OCI-LY7 (cell line): ENCODE data around the gene ADAMTSL2. TPM values are rescaled to one million over a fixed set of nuclear protein-coding genes. Genes with fewer than 3 reads are reported as not detected.

Experiments
- BruUV-seq: library from RNA; stranded (reverse); fragments of 400-500 nt; replicated peaks from 2 replicates; lab custom pipeline; 2021; lab: Mats Ljungman, UMichigan
- CTCF ChIA-PET: fragments of 300-600 bp; sonication (Branson Sonifier 250); formaldehyde crosslinking; loops from one replicate; lab custom pipeline; 2022; ENCODE audit warnings: antibody characterized with exemption; ENCODE audit not compliant: unreplicated experiment; lab: Charles Lee
- POLR2A ChIA-PET: fragments of 300-600 bp; sonication (Branson Sonifier 250); formaldehyde crosslinking; loops from one replicate; lab custom pipeline; 2022; ENCODE audit warnings: antibody characterized with exemption; lab: Charles Lee
- DNase-seq: peaks from one replicate; pipeline ENCODE4 v3.0.0-alpha.2; 2015; ENCODE audit warnings: low spot score
- H2AFZ ChIP-seq: fragments of 200-600 bp; sonication (generic), shearing (Covaris generic); 2 replicates; pipeline ENCODE4 v1.6.1; 2014; ENCODE audit warnings: mild to moderate bottlenecking, antibody characterized with exemption, low read length, moderate library complexity
- H3K27ac ChIP-seq: fragments of 200-600 bp; sonication (generic); 2 replicates; pipeline ENCODE4 v1.5.1; 2014; ENCODE audit warnings: mixed run types, low read depth, mild to moderate bottlenecking, moderate library complexity, low read length, inconsistent platforms; ENCODE audit not compliant: poor library complexity, severe bottlenecking
- H3K36me3 ChIP-seq: fragments of 200-600 bp; sonication (generic); 2 replicates; pipeline ENCODE4 v1.6.1; 2014; ENCODE audit warnings: mild to moderate bottlenecking, antibody characterized with exemption, low read length, moderate library complexity, mixed read lengths; ENCODE audit not compliant: insufficient read depth
- H3K4me1 ChIP-seq: fragments of 200-600 bp; sonication (generic); 2 replicates; pipeline ENCODE4 v1.5.1; 2014; ENCODE audit warnings: mild to moderate bottlenecking, low read length; ENCODE audit not compliant: insufficient read depth, poor library complexity, severe bottlenecking
- H3K4me2 ChIP-seq: fragments of 200-600 bp; sonication (generic); 2 replicates; pipeline ENCODE4 v1.6.1; 2014; ENCODE audit warnings: mild to moderate bottlenecking, low read length
- H3K4me3 ChIP-seq: fragments of 200-600 bp; sonication (generic); 2 replicates; pipeline ENCODE4 v1.5.1; 2014; ENCODE audit warnings: mild to moderate bottlenecking, low read depth, low read length; ENCODE audit not compliant: poor library complexity, severe bottlenecking
- H3K79me2 ChIP-seq: fragments of 200-600 bp; sonication (generic); 2 replicates; pipeline ENCODE4 v1.6.1; 2016; ENCODE audit warnings: low read depth, mild to moderate bottlenecking, low read length, moderate library complexity, mixed read lengths; ENCODE audit not compliant: insufficient read depth
- H3K9me2 ChIP-seq: fragments of 200-600 bp; sonication (generic); 2 replicates; pipeline ENCODE4 v1.6.1; 2016; ENCODE audit warnings: mild to moderate bottlenecking, low read length, mixed read lengths; ENCODE audit not compliant: insufficient read depth
- H3K9me3 ChIP-seq: fragments of 200-600 bp; sonication (generic); 2 replicates; pipeline ENCODE4 v1.6.1; 2014; ENCODE audit warnings: mild to moderate bottlenecking, mixed run types, low read length, mixed read lengths
- H4K20me1 ChIP-seq: fragments of 200-600 bp; sonication (generic); 2 replicates; pipeline ENCODE4 v1.6.1; 2014; ENCODE audit warnings: mild to moderate bottlenecking, antibody characterized with exemption, low read length, moderate library complexity, mixed read lengths; ENCODE audit not compliant: insufficient read depth
- EZH2phosphoT487 ChIP-seq: fragments of 200-600 bp; sonication (generic); IDR thresholded peaks from 2 replicates; pipeline ENCODE4 v1.6.1; 2018; ENCODE audit warnings: low read depth, borderline replicate concordance, mild to moderate bottlenecking, mixed run types, antibody characterized with exemption, low read length, moderate library complexity, mixed read lengths
- intact Hi-C: fragments of 100-400 bp; cut with micrococcal nuclease; formaldehyde crosslinking; loops from one replicate; pipeline ENCODE4 v1.10.0; 2022; ENCODE audit not compliant: unreplicated experiment
- total RNA-seq, 2 experiments: library from RNA; depleted of rRNA in 1 of 2; stranded (reverse); fragments of >200 nt in 1 of 2; shearing (Covaris generic) in 1 of 2; gene quantifications; 2 replicates each; pipeline ENCODE4 v1.2.3, GENCODE V29; 2014 to 2022
- TF ChIP-seq, protein P1 (sequence below): fragments of 200-600 bp; sonication (generic); conservative IDR thresholded peaks from 2 replicates; pipeline ENCODE4 v1.5.1; 2014; ENCODE audit warnings: mild to moderate bottlenecking, antibody characterized with exemption, low read length, moderate library complexity, mixed read lengths

The ADAMTSL2 gene
- total RNA-seq, 2 experiments from 2014 or later = 0.88 TPM; not detected in 1

DNA sequence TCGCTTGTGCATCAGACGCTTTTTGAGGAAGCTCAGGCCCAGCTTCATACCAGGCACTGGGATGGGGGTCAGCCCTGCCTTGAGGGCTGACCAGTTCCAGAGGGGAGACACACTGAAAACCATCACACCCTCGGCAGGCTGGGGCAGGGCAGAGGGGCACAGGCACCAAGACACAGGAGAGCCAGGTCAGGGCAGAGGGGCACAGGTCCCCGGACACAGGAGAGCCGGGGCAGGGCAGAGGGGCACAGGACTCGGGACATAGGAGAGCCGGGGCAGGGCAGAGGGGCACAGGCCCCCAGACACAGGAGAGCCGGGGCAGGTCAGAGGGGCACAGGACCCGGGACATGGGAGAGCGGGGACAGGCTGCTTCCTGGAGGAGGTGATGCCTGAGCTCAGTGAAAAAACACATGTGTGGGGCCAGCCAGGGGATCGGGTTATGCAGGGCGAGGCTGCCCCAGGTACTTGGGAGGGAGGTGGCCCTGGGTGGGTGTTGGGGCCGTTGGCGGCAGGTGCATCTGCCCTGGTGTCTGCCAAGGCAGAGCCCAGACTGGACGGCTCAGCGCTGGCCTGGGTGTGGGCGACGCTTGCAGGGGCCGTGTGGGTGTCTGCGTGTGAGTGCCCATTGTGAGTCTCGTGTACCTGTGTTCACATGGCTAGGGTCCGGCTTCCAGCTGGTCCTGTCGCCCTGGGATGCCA is 40.5 kb upstream of the ADAMTSL2 start:
- Histone ChIP-seq H3K27ac (no peak overlapping the region), H4K20me1 (no peaks in the 10 kb centered on the region), H3K36me3 (no peaks in the 10 kb centered on the region), H2AFZ (no peak overlapping the region), H3K4me1 (no peaks in the 10 kb centered on the region), H3K4me2 (no peak overlapping the region), H3K9me2 (no peaks in the 10 kb centered on the region), H3K9me3 (no peaks in the 10 kb centered on the region), H3K4me3 (no peak overlapping the region), H3K79me2 (no peaks in the 10 kb centered on the region)
- no peak for DNase-seq
- BruUV-seq = no TSS peak
- ChIA-PET CTCF (interaction anchor here (0.6 kb wide), 1 partner anchor 34 kb away, joined by 3 read pairs; the partner anchor contains the start of gene CACFD1), POLR2A (no interaction called here)
- intact Hi-C loops = no loop called here
- TF ChIP-seq, protein P1, sequence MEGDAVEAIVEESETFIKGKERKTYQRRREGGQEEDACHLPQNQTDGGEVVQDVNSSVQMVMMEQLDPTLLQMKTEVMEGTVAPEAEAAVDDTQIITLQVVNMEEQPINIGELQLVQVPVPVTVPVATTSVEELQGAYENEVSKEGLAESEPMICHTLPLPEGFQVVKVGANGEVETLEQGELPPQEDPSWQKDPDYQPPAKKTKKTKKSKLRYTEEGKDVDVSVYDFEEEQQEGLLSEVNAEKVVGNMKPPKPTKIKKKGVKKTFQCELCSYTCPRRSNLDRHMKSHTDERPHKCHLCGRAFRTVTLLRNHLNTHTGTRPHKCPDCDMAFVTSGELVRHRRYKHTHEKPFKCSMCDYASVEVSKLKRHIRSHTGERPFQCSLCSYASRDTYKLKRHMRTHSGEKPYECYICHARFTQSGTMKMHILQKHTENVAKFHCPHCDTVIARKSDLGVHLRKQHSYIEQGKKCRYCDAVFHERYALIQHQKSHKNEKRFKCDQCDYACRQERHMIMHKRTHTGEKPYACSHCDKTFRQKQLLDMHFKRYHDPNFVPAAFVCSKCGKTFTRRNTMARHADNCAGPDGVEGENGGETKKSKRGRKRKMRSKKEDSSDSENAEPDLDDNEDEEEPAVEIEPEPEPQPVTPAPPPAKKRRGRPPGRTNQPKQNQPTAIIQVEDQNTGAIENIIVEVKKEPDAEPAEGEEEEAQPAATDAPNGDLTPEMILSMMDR = no peak
- TF ChIP-seq EZH2phosphoT487 = no peak

DNA sequence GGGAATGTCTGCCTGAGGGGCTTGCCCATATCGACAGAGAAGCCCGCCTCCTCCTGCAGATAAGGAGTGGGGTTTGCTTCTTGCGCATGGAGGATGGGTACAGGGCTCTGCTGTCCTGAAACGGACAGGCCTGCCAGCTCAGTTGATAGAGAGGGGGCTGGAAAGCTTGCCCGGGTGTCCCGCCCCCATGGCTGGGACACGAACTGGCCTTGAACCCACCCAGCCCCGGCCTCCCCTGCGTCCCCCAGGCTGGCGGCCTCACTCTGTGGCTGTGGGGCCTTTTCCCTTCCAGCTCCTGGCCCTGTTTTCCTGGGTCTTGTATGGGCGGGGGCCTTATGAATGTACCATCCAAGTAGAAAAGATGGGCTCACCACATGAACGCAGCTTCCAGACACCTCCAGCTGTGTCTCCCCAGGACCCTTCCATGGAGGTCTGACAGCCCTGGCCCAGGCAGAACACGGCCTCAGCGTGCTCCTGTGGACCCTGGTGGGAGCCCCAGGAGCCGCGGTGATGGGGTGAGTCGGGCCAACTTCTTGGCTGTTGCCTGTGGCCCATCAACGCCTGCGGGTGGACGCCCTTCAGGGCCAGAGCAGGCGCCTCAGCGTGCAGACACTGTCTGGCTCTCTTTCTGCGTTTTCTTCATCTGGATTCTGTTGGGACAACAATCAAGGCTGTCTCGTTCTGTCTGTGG is 39.7 kb upstream of the ADAMTSL2 start:
- H3K9me2 ChIP-seq = no peaks in the 10 kb centered on the region
- TF ChIP-seq, protein P1 = no peak
- no peak for TF ChIP-seq EZH2phosphoT487
- H4K20me1 ChIP-seq = no peaks in the 10 kb centered on the region
- H3K4me1 ChIP-seq = no peaks in the 10 kb centered on the region
- CTCF ChIA-PET = no interaction called here
- no peaks in the 10 kb centered on the region for H3K36me3 ChIP-seq
- no peak overlapping the region for H2AFZ ChIP-seq
- no peak overlapping the region for H3K4me2 ChIP-seq
- H3K4me3 ChIP-seq = no peak overlapping the region
- intact Hi-C loops = no loop called here
- DNase-seq = no peak
- no peak overlapping the region for H3K27ac ChIP-seq
- no TSS peak for BruUV-seq
- POLR2A ChIA-PET = no interaction called here
- H3K9me3 ChIP-seq = no peaks in the 10 kb centered on the region
- no peaks in the 10 kb centered on the region for H3K79me2 ChIP-seq
